PC-3 (cell line): Measurements from ENCODE around the gene CTSZ.

ENCODE experiments used
- CTCF ChIP-seq: fragments of 300-600 bp; sonication (generic); conservative IDR thresholded peaks from 2 replicates; pipeline ENCODE4 v1.5.1; 2017; ENCODE audit warnings: antibody characterized with exemption, low read depth, mild to moderate bottlenecking, low read length
- EZH2 ChIP-seq: fragments of 300-600 bp; sonication (generic); IDR thresholded peaks from one replicate; pipeline ENCODE4 v1.6.1; 2017; ENCODE audit warnings: antibody characterized with exemption, mild to moderate bottlenecking, low read length; ENCODE audit not compliant: unreplicated experiment
- EZH2phosphoT487 ChIP-seq: fragments of 300-600 bp; sonication (generic); IDR thresholded peaks from 2 replicates; pipeline ENCODE4 v1.6.1; 2018; ENCODE audit warnings: mild to moderate bottlenecking, antibody characterized with exemption, low read length, borderline replicate concordance

- no peak for TF ChIP-seq CTCF
- TF ChIP-seq EZH2, result no peak
- TF ChIP-seq EZH2phosphoT487, result no peak
Measured at GRCh38 chr20:58987790-58988564, 19.1 kb downstream of the CTSZ start.
